GM13976 (cell line): ENCODE measurements around the gene TLE5.
A peak's percentile ranks its signal among the peaks of the same experiment; 100 is the strongest.

Experiments used
- DNase-seq: peaks from one replicate; pipeline ENCODE4 v3.0.0; 2012; ENCODE audit warnings: low spot score
- in situ Hi-C: fragments of 300-500 bp; cut with MboI; formaldehyde crosslinking; loops from one replicate; pipeline ENCODE4 v1.12.0; 2022; ENCODE audit warnings: low sequenced_read_pairs, mixed read lengths, inconsistent platforms; ENCODE audit not compliant: unreplicated experiment
- TF ChIP-seq, protein P1 (sequence below): IDR thresholded peaks from 2 replicates; pipeline ENCODE4 v1.5.1; 2012; ENCODE audit warnings: borderline replicate concordance, mild to moderate bottlenecking; ENCODE audit not compliant: insufficient read depth; ENCODE audit errors: extremely low read depth, missing control alignments, control extremely low read depth

The TLE5 gene

DNA sequence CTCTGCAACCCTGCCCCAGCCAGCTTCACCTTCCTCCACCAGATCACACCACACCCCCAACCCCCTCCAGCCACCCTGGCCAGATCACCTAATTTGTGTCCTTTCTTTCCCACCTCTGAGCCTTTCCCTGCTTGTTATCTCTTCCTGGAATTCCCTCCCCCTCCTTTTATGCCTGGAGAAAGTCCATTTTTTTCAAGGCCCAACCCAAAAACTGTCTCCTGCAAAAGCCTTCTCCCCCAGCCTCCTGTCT is 28.0 kb downstream of the TLE5 start:
- TF ChIP-seq, protein P1, sequence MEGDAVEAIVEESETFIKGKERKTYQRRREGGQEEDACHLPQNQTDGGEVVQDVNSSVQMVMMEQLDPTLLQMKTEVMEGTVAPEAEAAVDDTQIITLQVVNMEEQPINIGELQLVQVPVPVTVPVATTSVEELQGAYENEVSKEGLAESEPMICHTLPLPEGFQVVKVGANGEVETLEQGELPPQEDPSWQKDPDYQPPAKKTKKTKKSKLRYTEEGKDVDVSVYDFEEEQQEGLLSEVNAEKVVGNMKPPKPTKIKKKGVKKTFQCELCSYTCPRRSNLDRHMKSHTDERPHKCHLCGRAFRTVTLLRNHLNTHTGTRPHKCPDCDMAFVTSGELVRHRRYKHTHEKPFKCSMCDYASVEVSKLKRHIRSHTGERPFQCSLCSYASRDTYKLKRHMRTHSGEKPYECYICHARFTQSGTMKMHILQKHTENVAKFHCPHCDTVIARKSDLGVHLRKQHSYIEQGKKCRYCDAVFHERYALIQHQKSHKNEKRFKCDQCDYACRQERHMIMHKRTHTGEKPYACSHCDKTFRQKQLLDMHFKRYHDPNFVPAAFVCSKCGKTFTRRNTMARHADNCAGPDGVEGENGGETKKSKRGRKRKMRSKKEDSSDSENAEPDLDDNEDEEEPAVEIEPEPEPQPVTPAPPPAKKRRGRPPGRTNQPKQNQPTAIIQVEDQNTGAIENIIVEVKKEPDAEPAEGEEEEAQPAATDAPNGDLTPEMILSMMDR: no peak
- DNase-seq: no peak
- in situ Hi-C loops: no loop called here

DNA sequence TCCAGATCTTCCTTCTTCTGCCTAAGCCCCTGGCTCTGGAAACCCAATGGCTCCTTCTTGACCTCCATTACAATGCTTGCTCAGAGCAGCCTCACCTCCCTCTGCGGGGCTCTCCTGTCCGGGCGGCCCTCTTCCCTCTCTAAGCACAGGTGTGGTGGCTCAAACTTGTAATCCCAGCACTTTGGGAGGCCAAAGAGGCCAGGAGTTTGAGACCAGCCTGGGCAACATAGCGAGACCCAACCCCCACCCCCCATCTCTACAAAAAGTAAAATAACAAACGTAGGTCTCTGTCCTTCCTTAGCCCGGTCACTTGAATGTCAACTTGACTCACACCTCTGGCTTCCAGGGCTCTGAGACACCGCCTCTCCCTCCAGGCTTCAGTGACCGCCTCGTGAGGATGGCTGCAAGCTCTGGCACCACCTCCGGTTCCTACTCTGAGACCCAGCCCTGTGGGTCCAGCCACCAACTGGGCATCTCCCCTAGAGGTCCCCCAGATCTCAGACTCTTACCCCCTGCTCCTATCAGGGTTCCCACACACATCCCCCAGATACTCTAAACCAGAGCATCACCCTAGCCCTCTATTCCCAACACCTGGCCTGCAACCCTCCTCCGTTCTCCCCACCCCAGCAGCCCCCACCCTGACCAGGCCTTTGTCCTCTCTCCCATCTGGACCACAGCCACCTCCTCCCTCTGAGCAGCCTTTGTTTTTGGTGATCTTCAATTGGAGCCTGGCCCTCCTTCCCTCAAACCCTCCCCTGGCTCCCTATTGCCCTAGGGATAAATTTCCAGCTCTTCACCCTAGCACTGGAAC is 28.5 kb downstream of the TLE5 start:
- in situ Hi-C loops: no loop called here
- TF ChIP-seq, protein P1: no peak
- no peak for DNase-seq

DNA sequence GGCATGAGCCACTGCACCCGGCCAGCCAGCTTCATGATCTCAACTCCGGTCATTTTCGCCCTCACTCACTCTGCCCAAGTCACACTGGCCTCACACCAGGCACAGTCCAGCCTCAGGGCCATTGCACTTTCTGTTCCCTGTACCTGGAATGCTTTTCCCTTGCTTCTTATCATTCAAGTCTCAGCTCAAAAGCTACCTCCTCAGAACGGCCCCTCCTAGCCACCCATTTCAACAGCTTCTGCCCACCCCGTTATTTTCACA is 30.8 kb downstream of the TLE5 start:
- in situ Hi-C loops: no loop called here
- DNase-seq: no peak
- TF ChIP-seq, protein P1: no peak

DNA sequence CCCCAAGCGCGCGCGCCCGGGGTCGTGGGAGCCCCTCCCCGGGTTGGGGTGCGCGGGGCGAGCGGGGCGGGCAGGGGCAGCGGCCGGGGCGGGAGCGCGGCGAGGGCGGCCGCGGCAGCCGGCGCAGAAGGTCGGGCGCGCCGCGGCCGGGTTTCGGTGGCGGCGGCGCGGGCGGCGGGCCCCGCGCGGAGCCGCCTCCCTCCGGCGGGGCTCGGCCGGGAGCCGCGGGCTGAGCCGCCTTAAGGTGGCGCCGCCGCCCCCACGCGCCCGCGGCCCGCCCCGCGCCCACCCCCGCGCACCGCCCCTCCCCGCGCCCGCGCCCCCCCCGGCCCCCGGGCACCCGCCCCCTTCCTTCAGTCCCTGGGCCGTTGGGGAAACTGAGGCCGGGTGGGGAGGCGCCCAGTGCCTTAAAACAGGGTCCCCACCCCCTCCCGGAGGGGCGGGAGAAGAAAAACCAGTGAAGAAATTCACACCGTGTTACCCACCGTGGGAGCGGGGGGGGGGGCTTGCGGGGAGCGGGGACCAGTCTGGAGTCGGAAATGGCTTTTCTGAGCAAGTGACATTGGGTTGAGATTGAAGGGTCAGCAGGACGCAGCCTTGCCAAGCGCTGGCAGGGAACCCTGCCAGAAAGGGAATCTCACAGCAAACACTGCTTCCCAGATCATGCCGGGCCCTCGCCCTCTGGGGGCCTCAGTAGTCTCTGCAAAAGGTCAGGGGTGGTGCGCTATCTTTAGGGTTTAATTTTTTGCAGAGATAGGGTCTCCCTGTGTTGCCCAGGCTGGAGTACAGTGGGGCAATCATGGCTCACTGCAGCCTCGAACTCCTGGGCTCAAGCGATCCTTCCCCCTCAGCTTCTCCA is 33.0 kb downstream of the TLE5 start, which contains the start of gene TLE2:
TLE2 (minus strand) TSS at position 216 of the 859 bp plus-strand sequence. CDS start 376 bp downstream, outside the sequence.
- peak; percentile 73 for DNase-seq
- in situ Hi-C loops: no loop called here
- TF ChIP-seq, protein P1: no peak

DNA sequence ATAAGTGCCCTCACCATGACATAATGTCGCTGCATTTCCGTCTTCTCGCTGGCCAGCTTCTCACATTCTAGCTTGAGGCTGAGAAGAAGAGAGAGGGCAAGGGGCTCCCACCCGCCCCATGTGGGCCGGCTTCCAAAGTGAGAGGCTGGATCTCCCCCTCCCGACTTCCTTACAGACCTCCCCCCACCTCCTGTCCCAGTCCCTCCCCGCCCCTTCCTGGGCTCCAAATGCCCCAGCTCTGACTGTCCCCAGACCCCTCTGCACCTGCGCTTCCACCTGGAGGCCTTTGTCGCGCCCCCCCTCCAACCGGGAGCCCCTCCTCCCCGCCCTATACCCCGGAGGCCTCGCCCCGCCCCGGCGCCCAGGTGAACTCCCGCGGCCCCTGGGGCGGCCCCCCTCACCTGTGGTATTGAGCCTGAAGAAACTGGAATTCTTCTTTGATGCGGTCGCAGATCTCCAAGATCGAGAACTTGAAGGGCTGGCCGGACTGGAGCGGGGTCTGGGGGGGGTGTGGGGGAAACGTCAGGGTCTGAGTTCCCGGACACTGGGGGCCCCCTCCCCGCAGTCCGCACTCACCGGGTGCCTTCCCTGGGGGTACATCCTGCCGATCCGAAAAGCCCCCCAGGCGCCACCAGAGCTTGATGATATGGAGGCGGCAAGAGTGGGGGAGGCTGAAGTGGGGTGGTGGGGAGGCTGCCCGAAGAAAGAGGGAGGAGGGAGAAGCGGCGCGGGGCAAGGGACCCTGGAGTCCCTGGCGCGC is 33.8 kb downstream of the TLE5 start:
- TF ChIP-seq, protein P1: no peak
- no peak for DNase-seq
- in situ Hi-C loops: no loop called here

DNA sequence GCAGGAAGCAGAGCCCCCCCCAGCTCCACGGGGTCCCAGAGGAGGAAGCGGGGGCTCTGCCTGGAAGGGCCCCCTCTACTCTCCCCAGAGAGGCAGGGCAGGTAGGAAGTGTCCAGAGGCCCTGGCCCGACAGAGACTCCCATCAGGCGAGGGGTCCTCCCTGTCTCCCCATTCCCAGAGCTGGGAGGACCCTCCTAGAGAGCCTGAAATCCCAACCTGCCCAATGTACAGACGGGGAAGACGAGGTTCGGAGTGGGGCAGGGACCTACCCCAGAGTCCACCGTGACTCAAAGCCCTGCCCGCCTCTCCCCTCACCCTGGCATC is 34.4 kb downstream of the TLE5 start:
- DNase-seq: no peak
- in situ Hi-C loops: no loop called here
- TF ChIP-seq, protein P1: no peak
